Measurements from ENCODE around the gene ANK3.

GRCh38 chr10:60203993-60204618, 185.6 kb downstream of the ANK3 start:
- peak; percentile 10 to 58 (median 50) for TF ChIP-seq CTCF (IDR thresholded peaks at IDR 0.05)
- TF ChIP-seq POLR2A (IDR thresholded peaks at IDR 0.05): no peak
